Ovary (tissue), 9 donors: ENCODE results near the gene NQO1. TPM values are rescaled to one million over a fixed set of nuclear protein-coding genes. Genes with fewer than 3 reads are reported as not detected.

Experiments
- DNase-seq, 5 donors: peaks; one replicate each; pipeline ENCODE4 v3.0.0-alpha.2; 2019 to 2020
- H3K27ac ChIP-seq, 2 donors: fragments of 200-600 bp; one replicate each; pipeline versions ENCODE4 v1.5.1 to v1.8.0; 2019 to 2022
- H3K27me3 ChIP-seq: fragments of 200-600 bp; one replicate; pipeline ENCODE4 v1.8.0; 2022
- H3K36me3 ChIP-seq: fragments of 200-600 bp; sonication (generic); one replicate; pipeline ENCODE4 v1.5.1; 2019
- H3K4me1 ChIP-seq: one replicate; pipeline ENCODE4 v1.8.1; 2013; ENCODE audit warnings: mild to moderate bottlenecking, moderate library complexity; ENCODE audit not compliant: insufficient read depth
- H3K4me3 ChIP-seq: fragments of 200-600 bp; sonication (generic); one replicate; pipeline ENCODE4 v1.5.1; 2017
- H3K9me3 ChIP-seq, 2 donors: fragments of 200-600 bp in 1 of 2; sonication (generic) in 1 of 2; one replicate each; pipeline versions ENCODE4 v1.5.1 to v1.8.1; 2013 to 2019; ENCODE audit warnings: mild to moderate bottlenecking in 1 of 2, moderate library complexity in 1 of 2
- CTCF ChIP-seq, 3 donors: fragments of 450-650 bp in 2 of 3; fragments of 200-600 bp in 1 of 3; IDR thresholded peaks; one replicate each; pipeline versions ENCODE4 v1.5.1 to v1.8.0; 2016 to 2022; ENCODE audit warnings: antibody characterized with exemption in 3 of 3, mild to moderate bottlenecking in 1 of 3
- EP300 ChIP-seq: sonication (generic); formaldehyde crosslinking; IDR thresholded peaks from one replicate; pipeline ENCODE4 v1.6.1; 2017; ENCODE audit warnings: antibody characterized with exemption
- POLR2A ChIP-seq: fragments of 450-650 bp; IDR thresholded peaks from one replicate; pipeline ENCODE4 v1.6.1; 2017; ENCODE audit warnings: antibody characterized with exemption, mild to moderate bottlenecking, moderate library complexity
- WGBS, 3 donors: extraction: QIAGEN DNeasy Blood & Tissue Kit in 1 of 3; methylation state at CpG; one replicate each; pipeline versions ENCODE4 v1.1.5 to v1.1.7; 2013 to 2017; 5-methylcytosine and 5-hydroxymethylcytosine counted together
- intact Hi-C, 4 donors: fragments of 100-400 bp; cut with DNase I; formaldehyde crosslinking; loops; one replicate each; pipeline versions ENCODE4 v1.11.0 to v1.15.1; 2022 to 2023
- polyA plus RNA-seq, 2 donors: library from polyadenylated mRNA; stranded (reverse); fragments of 200-250 nt in 1 of 2; fragments of 350-450 nt in 1 of 2; fragmentation: Illumina TruSeq in 1 of 2; extraction: RNeasy Lipid Tissue Mini Kit (QIAGEN cat#74804) in 1 of 2; gene quantifications; one replicate each; pipeline ENCODE4 v1.2.3, GENCODE V29; 2013 to 2014
- total RNA-seq, 7 donors: library from RNA; depleted of rRNA in 2 of 7; stranded (reverse); fragments of >200 nt in 2 of 7; fragmentation: NEBNext Ultra II Directional in 3 of 7; extraction: Animal tissue kit (Norgen Biotek cat#: 25700) in 3 of 7; gene quantifications; one replicate each; pipeline versions ENCODE4 v1.1.0 to v1.2.4, GENCODE V29; 2016 to 2023
- donor health status: DM: no; HTN: no; CAD: no; lungs with moderate emphysema.
- donor health status: DM: no; HTN: no; CAD: no.
- donor health status: Bipolar disorder and iron deficiency.
- donor health status: DM: yes; HTN: yes; CAD: no.
- donor health status: DM: no; HTN: no; CAD: no.
- donor health status: DM: yes; HTN: yes; CAD: no.

The NQO1 gene
- total and polyA plus RNA-seq, 9 donors, result 7.9 to 29.1 (median 11.9) TPM

GRCh38 chr16:69693916-69694315 is 32.4 kb downstream of the NQO1 start:
- TF ChIP-seq CTCF (IDR thresholded peaks at IDR 0.05) (no peak), POLR2A (no peak), EP300 (no peak)
- Histone ChIP-seq H3K27me3 (no peaks in the 10 kb centered on the region), H3K27ac (no peak overlapping the region), H3K4me3 (no peak overlapping the region), H3K9me3 (no peaks in the 10 kb centered on the region), H3K4me1 (peaks cover 6% of the 10 kb centered on the region), H3K36me3 (no peaks in the 10 kb centered on the region)
- intact Hi-C loops, result loop anchor here in 1 of 4 donors (10.0 kb wide), 1 partner anchor 289 kb away; no protein-coding TSS in a partner anchor
- WGBS, 3 donors, result 93 to 100% (median 97%) methylated on average over 2 of the region's 2 CpGs
- DNase-seq, result no peak

- Histone ChIP-seq H3K9me3 (no peaks in the 10 kb centered on the region), H3K36me3 (no peaks in the 10 kb centered on the region), H3K27ac (no peak overlapping the region), H3K4me3 (no peak overlapping the region), H3K27me3 (no peaks in the 10 kb centered on the region), H3K4me1 (peaks cover 5% of the 10 kb centered on the region)
- no peak for DNase-seq
- TF ChIP-seq POLR2A, result no peak
- TF ChIP-seq CTCF (IDR thresholded peaks at IDR 0.05), result no peak
- TF ChIP-seq EP300, result no peak
- intact Hi-C loops, result loop anchor here in 1 of 4 donors (10.0 kb wide), 1 partner anchor 287 kb away; no protein-coding TSS in a partner anchor
- 12 to 24% (median 16%) methylated on average over 4 of the region's 4 CpGs for WGBS, 3 donors
Measured at GRCh38 chr16:69691980-69692911, 34.1 kb downstream of the NQO1 start.

- peaks cover 5% of the 10 kb centered on the region for H3K4me1 ChIP-seq
- intact Hi-C loops, result no loop called here
- no peaks in the 10 kb centered on the region for H3K27me3 ChIP-seq
- H3K4me3 ChIP-seq, result no peak overlapping the region
- H3K36me3 ChIP-seq, result no peaks in the 10 kb centered on the region
- WGBS, 3 donors, result 95 to 97% (median 95%) methylated on average over 2 of the region's 2 CpGs
- no peak overlapping the region for H3K27ac ChIP-seq
- TF ChIP-seq POLR2A (no peak), EP300 (no peak), CTCF (IDR thresholded peaks at IDR 0.05) (no peak)
- H3K9me3 ChIP-seq, result no peaks in the 10 kb centered on the region
- no peak for DNase-seq
Measured at GRCh38 chr16:69688589-69688988, 37.8 kb downstream of the NQO1 start.

- intact Hi-C loops, result no loop called here
Measured at GRCh38 chr16:69680358-69680757, 46.0 kb downstream of the NQO1 start.

More at GRCh38 chr16:69680358-69680757, 46.0 kb downstream of the NQO1 start:
- no peaks in the 10 kb centered on the region for H3K36me3 ChIP-seq
- H3K27ac ChIP-seq, result no peak overlapping the region
- no peak for TF ChIP-seq CTCF (IDR thresholded peaks at IDR 0.05)
- TF ChIP-seq POLR2A, result no peak
- no peak for TF ChIP-seq EP300
- H3K4me1 ChIP-seq, result no peaks in the 10 kb centered on the region
- no peaks in the 10 kb centered on the region for H3K9me3 ChIP-seq
- H3K27me3 ChIP-seq, result no peaks in the 10 kb centered on the region
- no peak for DNase-seq
- H3K4me3 ChIP-seq, result no peak overlapping the region
